GM18511 (cell line): Measurements from ENCODE around the gene CDKL4.
A peak's percentile ranks its signal among the peaks of the same experiment; 100 is the strongest.
"Not testable (repeated sequence)": the region's sequence is repeated elsewhere in the genome, so short reads cannot be mapped to it uniquely, and the experiment has no call there.

Experiments used
- ATAC-seq: cut with Tn5 transposase; IDR thresholded peaks from one replicate; pipeline ENCODE4 v1.9.1; 2021; ENCODE audit warnings: mild to moderate bottlenecking, moderate library complexity; ENCODE audit not compliant: unreplicated experiment

The CDKL4 gene

DNA sequence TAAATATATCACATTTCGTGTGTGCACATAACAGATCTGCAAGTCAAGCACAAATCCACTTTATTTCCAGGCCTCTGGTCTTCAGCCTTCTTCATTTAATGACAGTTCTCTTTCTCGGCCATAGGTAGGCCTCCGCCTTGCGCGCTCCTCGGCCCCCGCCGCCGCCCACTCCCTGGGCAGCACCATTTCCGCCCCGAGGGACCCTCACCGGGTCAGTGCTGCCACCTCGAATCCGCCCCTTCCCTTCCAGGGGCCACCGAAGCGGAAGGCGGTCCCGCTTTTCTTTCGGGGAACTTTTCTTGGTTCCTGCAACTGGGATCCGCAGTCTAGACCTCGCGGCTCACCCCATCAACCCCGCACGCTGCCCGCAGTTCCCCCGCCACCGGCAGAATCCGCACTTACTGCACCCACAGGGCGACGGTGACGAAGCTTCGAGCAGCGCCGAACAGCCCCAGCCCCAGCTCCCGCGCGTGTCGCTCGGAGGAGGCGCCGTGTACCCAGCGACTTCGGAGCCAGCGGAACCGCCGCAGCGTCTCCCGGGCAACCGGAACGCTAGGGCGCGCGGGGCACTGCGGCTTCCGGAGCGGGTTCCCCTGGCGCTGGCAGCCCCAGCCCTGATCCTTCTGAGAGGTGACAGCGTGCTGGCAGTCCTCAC is at the start of gene CDKL4:
Gene CDKL4 (minus strand): TSS at position 502 of the 655 bp plus-strand sequence.
- ATAC-seq: no peak

DNA sequence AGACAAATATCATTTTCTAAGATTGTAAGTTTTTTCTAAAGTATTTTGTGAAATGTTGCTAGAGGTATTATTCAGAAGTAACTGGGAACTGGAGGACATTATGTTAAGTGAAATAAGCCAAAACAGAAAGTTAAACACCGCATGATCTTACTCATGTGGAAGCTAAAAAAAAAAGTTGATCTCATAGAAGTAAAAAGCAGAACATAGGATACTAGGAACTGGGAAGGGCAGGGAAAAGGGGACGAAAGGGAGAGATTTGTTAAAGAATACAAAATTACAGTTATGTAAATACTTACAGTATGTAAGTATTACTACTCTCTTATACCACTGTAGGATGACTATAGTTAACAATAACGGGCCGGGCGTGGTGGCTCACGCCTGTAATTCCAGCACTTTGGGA is 46.7 kb upstream of the CDKL4 start:
- no peak for ATAC-seq

DNA sequence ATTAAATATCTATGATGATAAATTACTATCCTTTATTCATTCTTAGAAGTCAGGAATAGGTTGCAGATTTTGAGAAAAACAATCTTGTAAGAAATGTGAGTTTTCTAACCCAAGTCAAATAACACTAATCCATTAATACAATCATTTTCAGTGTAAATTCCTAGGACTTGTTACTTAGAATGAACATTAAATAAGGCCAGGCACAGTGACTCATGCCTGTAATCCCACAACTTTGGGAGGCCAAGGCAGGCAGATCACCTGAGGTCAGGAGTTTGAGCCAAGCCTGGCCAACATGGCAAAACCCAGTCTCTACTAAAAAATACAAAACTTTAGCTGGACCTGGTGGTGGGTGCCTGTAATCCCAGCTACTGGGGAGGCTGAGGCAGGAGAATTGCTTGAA is 45.8 kb upstream of the CDKL4 start:
- no peak for ATAC-seq

- no peak for ATAC-seq
Measured at GRCh38 chr2:39283561-39283960, 39.8 kb upstream of the CDKL4 start.

DNA sequence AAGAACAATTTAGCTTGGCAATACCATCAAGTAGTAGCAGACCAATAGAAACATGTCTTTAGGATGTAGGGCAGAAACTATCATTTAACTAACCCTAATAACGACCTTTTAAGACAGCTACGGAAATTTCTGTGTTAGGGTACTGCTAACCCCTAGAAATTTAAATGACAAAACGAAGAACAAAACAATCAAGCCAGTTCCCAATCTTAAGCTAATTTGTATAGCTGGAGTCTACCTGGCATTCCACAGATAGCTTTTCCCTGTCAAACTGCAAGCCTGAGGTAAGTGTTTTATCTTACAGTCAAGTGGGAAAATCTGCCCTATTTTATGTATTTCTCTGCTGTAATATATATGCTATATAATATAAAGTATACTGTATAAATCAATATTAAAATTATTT is 37.6 kb upstream of the CDKL4 start:
- ATAC-seq: no peak

DNA sequence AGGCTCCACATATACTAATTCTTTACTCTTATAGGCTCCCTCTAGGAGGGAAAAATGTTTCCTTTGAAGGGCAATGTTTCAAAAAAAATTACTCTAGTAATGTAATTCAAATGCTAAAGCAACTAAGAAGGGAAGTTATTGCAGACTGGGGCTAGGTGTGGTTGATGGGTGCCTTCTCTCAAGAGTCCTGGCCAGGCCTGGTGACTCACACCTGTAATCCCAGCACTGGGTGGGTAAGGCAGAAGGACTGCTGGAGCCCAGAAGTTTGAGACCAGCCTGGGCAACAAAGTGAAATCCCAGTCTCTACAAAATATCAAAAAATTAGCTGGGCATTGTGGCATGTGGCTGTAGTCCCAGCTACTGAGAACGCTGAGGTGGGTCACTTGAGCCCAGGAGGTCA is 31.2 kb upstream of the CDKL4 start:
- ATAC-seq: no peak

- no peak for ATAC-seq
Measured at GRCh38 chr2:39269941-39270340, 26.2 kb upstream of the CDKL4 start.

DNA sequence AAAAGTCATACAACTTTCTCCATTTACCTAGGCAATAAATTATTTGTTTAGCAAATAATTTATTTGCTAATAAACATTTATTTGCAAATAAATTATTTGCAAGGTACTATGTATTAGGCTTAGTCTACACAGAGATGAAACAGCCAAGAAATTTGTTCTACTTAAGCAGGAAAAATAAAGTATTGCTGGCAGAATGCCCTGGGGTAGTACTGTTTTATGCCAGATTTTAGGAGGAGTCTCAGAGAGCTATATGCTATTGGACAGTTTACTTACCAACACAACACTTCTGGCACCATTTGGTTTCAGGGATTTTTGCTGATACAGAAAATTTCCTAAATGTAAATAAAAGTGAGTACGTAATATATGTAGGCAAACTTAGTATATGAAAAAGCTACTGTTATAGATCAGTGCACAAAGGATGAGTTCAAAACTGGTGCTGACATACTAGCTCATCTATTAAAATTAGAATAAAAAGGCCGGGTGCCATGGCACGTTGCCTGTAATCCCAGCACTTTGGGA is 23.2 kb upstream of the CDKL4 start:
- ATAC-seq: no peak

GRCh38 chr2:39266139-39266805 is 22.5 kb upstream of the CDKL4 start:
- peak; percentile 75 for ATAC-seq

DNA sequence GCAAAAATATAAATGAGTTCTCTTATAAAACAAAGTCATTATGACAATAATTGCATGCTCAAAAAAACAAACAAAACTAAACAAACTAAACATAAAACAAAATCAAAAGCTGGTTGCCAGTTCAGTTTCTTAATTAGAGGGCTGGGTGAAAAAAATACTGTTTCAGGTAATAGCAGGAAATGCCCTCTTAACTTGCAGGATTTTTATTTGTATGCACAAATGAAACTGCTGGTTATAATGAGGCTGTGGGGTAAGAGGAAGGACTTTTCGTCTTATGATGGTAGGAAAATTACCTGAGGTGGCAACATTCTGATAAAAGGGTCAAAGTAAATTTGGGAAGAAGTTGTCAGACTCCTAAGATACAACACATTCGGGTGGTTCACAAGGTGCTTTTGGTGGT is 21.5 kb upstream of the CDKL4 start:
- peak; percentile 45 for ATAC-seq

- peak; percentile 85 for ATAC-seq
Measured at GRCh38 chr2:39264733-39265132, 21.0 kb upstream of the CDKL4 start.

DNA sequence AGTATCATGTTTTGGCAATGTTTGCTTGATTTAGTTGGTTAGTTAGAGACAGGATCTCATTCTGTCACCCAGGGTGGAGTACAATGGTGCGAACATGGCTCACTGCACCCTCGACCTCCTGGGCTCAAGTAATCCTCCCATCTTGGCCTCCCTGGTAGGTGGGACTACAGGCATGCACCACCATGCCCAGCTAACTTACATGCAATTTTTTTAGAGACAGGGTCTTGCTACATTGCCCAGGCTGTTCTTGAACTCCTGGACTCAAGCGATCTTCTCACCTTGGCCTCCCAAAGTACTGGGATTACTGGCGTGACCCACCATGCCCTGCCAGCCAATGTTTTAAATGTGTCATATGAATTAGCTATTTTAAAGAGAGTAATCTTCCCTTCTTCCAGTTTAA is 16.3 kb upstream of the CDKL4 start:
- no peak for ATAC-seq

DNA sequence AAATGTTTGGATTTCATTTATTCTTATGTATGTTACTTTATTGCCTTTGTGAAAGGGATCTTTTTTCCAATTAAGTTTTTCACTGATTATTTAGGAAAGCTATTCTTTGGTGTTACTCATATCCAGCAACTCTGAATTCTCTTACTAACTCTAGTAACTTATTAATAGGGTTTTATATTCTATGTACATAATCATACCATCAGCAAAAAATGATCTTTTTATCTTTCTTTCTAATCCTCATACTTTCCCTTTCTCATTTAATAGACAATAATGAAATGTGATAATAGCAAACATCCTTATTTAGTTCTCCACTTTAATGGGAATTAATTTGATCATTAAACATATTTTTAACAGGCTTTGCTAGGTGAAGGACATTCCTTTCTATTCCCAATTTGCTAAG is 12.3 kb upstream of the CDKL4 start:
- ATAC-seq: no peak

DNA sequence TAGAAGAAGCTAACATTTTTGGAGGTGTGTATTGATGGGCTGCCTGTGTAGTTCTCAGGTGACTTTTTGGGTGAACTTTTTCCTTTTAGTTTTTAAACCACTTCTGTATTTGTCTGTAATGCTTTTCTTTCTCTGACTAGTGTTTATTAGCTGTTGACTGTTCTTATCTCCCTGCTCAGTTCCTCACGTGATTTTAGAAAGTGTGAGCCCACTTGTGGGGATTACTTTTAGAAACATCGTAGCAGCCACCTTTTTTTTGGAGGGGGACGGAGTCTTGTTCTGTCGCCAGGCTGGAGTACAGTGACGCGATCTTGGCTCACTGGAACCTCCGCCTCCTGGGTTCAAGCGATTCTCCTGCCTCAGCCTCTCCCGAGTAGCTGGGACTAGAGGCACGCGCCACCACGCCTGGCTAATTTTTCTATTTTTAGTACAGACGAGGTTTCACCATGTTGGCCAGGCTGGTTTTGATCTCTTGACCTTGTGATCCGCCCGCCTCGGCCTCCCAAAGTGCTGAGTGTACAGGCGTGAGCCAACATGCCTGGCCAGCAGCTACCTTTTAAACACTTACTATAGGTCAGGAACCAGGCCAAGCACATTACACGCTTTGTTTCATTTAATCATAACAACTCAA is 9.2 kb upstream of the CDKL4 start:
- ATAC-seq: no peak

GRCh38 chr2:39247512-39248043 is 3.8 kb upstream of the CDKL4 start:
- ATAC-seq: no peak

DNA sequence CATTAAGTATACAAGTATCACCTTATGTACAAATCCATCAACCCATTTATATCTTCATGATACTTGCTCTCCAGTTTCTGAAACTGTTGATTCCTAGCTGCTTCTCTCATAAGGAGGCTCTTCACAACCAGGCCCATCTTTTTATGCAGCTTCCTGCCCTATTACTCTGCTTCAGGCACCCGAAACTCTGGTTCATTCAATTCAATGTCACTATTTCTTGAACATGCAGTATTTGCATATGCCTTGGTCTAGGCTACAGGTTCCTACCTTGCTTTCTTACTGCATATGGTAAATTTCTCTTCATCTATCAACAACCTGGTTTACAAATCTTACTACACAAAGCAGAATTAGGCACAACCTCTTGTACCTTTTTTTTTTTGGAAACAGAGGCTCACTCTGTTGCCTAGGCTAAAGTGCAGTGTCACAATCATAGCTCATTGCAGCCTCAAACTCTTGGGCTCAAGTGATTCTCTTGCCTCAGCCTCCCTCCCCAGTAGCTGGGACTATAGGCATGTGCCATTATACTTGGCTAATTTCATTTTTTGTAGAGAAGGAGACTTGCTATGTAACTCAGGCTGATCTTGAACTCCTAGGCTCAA is 2.7 kb upstream of the CDKL4 start:
- no peak for ATAC-seq

DNA sequence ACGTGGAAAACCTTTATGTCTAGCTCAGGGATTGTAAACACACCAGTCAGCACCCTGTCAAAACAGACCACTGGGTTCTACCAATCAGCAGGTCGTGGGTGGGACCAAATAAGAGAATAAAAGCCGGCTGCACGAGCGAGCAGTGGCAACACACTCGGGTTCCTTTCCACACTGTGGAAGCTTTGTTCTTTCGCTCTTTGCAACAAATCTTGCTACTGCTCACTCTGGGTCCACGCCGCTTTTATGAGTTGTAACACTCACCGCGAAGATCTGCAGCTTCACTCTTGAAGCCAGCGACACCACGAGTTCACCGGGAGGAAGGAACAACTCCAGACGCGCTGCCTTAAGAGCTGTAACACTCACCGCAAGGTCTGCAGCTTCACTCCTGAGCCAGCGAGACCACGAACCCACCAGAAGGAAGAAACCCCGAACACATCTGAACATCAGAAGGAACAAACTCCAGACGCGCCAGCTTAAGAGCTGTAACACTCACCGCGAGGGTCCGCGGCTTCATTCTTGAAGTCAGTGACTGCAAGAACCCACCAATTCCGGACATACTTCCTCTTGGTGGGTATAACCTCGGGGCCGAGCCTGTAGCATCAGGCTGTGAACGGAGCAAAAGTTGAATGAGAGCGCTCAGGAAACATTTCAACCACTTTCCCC is 1.3 kb upstream of the CDKL4 start:
- peak; percentile 50 for ATAC-seq

DNA sequence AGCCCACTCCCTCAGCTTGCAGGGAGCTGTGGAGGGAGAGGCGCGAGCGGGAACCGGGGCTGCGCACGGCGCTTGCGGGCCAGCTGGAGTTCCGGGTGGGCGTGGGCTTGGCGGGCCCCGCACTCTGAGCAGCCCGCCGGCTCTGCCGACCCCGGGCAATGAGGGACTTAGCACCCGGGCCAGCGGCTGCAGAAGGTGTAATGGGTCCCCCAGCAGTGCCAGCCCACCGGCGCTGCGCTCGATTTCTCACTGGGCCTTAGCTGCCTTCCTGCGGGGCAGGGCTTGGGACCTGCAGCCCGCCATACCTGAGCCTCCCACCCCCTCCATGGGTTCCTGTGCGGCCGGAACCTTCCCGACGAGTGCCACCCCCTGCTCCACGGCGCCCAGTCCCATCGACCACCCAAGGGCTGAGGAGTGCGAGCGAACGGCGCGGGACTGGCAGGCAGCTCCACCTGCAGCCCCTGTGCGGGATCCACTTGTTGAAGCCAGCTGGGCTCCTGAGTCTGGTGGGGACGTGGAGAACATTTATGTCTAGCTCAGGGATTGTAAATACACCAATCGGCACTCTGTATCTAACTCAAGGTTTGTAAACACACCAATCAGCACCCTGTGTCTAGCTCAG is 582 bp upstream of the CDKL4 start:
- ATAC-seq: not testable (repeated sequence)

DNA sequence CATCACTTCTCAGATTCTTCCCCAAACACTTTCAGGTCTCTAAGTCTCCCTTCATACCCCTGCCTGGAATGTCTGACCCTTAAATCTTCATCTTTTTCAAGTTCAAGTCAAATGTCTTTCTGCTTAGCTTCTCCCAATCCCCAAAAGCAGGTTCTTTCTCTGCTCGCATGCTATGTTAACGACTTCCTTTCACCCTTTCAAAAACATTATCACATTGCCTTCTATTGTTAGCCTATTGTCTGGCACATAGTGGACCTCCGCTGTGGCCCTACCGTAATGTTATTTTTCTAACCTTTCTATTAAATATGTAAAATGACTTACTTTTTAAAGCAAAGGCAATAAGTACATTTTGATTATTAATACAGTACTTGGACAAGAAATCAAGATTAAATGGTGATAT is 2.2 kb downstream of the CDKL4 start:
- no peak for ATAC-seq

GRCh38 chr2:39240758-39241157 is 3.0 kb downstream of the CDKL4 start:
- no peak for ATAC-seq
